Fibroblast of mammary gland (primary cell): ENCODE data around the gene RAB15.

Experiments used
- DNase-seq: peaks from one replicate; pipeline ENCODE4 v3.0.0-alpha.2; 2010; ENCODE audit warnings: low read depth
- H3K4me3 ChIP-seq: 2 replicates; pipeline ENCODE4 v1.5.1; 2011; ENCODE audit warnings: low read depth, mild to moderate bottlenecking, low read length, moderate library complexity; ENCODE audit not compliant: control insufficient read depth
- TF ChIP-seq, protein P1 (sequence below): conservative IDR thresholded peaks from 2 replicates; pipeline ENCODE4 v1.5.1; 2011; ENCODE audit warnings: low read depth, low read length, inconsistent platforms; ENCODE audit not compliant: control insufficient read depth, insufficient read depth

Gene RAB15

GRCh38 chr14:64953310-64953654, 18.9 kb downstream of the RAB15 start:
- TF ChIP-seq, protein P1, sequence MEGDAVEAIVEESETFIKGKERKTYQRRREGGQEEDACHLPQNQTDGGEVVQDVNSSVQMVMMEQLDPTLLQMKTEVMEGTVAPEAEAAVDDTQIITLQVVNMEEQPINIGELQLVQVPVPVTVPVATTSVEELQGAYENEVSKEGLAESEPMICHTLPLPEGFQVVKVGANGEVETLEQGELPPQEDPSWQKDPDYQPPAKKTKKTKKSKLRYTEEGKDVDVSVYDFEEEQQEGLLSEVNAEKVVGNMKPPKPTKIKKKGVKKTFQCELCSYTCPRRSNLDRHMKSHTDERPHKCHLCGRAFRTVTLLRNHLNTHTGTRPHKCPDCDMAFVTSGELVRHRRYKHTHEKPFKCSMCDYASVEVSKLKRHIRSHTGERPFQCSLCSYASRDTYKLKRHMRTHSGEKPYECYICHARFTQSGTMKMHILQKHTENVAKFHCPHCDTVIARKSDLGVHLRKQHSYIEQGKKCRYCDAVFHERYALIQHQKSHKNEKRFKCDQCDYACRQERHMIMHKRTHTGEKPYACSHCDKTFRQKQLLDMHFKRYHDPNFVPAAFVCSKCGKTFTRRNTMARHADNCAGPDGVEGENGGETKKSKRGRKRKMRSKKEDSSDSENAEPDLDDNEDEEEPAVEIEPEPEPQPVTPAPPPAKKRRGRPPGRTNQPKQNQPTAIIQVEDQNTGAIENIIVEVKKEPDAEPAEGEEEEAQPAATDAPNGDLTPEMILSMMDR = no peak
- no peak for DNase-seq
- H3K4me3 ChIP-seq = no peak overlapping the region

- DNase-seq = no peak
- TF ChIP-seq, protein P1 = no peak
- no peak overlapping the region for H3K4me3 ChIP-seq
These were observed 19.4 kb downstream of the RAB15 start for GRCh38 chr14:64952598-64953309.

DNA sequence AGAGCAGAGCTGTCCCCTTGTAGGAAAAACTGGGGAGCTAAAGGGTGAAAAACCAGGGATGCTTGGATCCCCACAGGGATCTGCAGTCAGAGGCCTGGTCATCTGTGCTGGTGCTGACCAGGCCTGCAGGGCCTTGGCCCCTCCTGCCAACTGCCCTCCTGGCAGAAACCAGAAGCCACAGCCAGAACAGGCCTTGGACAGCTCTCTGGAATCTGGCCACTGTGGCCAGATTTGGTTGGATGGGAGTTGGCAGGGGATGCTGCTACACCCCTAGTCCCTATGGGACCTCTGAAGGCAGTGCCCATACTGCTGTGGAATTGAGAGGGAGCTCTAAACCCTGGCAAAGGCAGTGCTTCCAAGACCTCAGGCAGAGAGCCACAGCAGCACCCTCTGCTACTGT, 20.4 kb downstream of the RAB15 start:
- no peak overlapping the region for H3K4me3 ChIP-seq
- DNase-seq = no peak
- TF ChIP-seq, protein P1 = no peak

DNA sequence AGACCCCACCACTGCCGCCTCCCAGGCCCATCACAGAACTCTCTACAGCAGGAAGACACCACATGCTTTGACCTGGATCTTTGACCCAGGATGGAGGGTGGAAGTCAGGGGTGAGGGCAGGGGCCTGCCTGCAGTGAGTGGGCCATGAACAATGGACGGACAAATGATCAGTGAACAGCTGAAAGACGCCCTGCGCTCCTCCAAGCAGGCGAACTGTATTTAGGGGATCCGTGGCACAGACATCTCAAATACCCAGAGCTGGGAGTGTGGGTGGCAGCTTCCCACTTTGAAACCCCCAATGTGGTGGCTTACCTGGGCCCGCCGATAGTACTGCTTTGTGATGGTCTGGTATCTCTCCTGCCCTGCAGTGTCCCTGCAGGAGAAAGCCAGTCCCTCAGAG, 20.8 kb downstream of the RAB15 start:
- TF ChIP-seq, protein P1 = no peak
- H3K4me3 ChIP-seq = no peak overlapping the region
- no peak for DNase-seq

DNA sequence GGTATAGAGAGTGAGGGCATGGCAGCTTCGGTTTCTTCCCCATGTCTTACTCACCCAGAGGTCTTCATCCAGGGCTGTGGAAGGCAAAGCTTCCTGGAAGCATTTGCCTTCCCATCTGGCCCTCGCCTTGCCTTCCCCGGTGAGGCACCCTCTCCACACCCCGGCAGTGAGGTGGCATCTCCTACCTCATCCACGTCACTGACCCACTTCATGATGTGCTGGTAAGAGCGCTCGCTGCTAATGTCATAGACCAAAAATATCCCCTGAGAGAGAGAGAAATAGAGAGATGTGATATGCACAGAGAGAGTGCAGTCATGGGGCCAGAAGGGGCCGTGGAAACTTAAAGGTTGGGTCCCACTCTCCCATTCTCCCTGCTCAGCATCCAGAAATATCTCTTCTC, 21.2 kb downstream of the RAB15 start:
- TF ChIP-seq, protein P1 = no peak
- no peak overlapping the region for H3K4me3 ChIP-seq
- no peak for DNase-seq

DNA sequence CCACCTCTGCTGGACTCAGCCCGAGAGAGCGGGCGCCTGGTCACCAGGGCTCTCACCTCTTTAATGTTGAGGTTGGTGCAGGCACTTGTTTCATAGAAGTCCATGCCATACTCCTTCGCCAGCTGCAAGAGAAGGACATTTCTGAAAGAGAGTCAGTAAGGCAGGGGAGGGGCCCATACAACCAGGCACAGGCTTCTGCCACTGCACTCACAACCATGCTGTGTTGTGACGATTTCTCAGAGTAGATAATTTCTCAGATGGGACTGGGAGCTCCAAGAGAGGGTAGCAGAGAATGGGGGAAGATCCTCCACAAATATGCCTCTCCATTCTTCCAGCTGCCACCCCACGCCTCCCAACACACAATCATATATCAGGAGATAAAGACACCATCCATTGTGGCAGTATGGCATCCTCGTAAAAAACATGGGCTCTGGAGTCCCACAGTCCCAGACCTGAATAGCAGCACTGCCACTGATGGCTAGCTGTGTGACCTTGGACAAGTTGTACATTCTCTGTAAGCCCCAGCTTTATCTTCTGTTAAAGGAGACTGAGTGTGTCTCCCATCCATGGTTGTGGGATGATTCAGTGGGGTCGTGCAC, 23.4 kb downstream of the RAB15 start:
- no peak overlapping the region for H3K4me3 ChIP-seq
- no peak for DNase-seq
- TF ChIP-seq, protein P1 = no peak
